NCI-H1436 treated with DMSO at 0.1 percent for 48 hours (cell line): ENCODE measurements around the gene HNRNPA3.
A peak's percentile ranks its signal among the peaks of the same experiment; 100 is the strongest.
"Not testable (repeated sequence)": the region's sequence is repeated elsewhere in the genome, so short reads cannot be mapped to it uniquely, and the experiment has no call there.

Experiments used
- DNase-seq: peaks from one replicate; lab custom pipeline; 2025; lab: John Stamatoyannopoulos, UW

HNRNPA3 gene

GRCh38 chr2:177234267-177234666 is 21.7 kb downstream of the HNRNPA3 start:
- no peak for DNase-seq

- no peak for DNase-seq
Measured at GRCh38 chr2:177235855-177236437, 23.4 kb downstream of the HNRNPA3 start.

GRCh38 chr2:177237932-177238331 is 25.3 kb downstream of the HNRNPA3 start:
- DNase-seq = no peak

- DNase-seq = no peak
Measured at GRCh38 chr2:177239053-177239452, 26.5 kb downstream of the HNRNPA3 start.

GRCh38 chr2:177239932-177240630 is 27.5 kb downstream of the HNRNPA3 start:
- peak; percentile 16 for DNase-seq

- DNase-seq = no peak
Measured at GRCh38 chr2:177241711-177242120, 29.1 kb downstream of the HNRNPA3 start.

- DNase-seq = peak; percentile 17
Measured at GRCh38 chr2:177242121-177242987, 29.8 kb downstream of the HNRNPA3 start.

- no peak for DNase-seq
Measured at GRCh38 chr2:177243073-177243472, 30.5 kb downstream of the HNRNPA3 start.

- DNase-seq = no peak
Measured at GRCh38 chr2:177243476-177243875, 30.9 kb downstream of the HNRNPA3 start.

GRCh38 chr2:177244244-177244771 is 31.7 kb downstream of the HNRNPA3 start:
- no peak for DNase-seq

- no peak for DNase-seq
Measured at GRCh38 chr2:177245010-177245422, 32.4 kb downstream of the HNRNPA3 start.

GRCh38 chr2:177246000-177246399 is 33.4 kb downstream of the HNRNPA3 start:
- DNase-seq = no peak

- DNase-seq = not testable (repeated sequence)
Measured at GRCh38 chr2:177246523-177247030, 34.0 kb downstream of the HNRNPA3 start.

GRCh38 chr2:177247693-177248262 is 35.2 kb downstream of the HNRNPA3 start:
- no peak for DNase-seq

GRCh38 chr2:177249038-177249437 is 36.4 kb downstream of the HNRNPA3 start:
- no peak for DNase-seq

GRCh38 chr2:177250461-177250860 is 37.9 kb downstream of the HNRNPA3 start:
- DNase-seq = no peak

GRCh38 chr2:177251165-177251542 is 38.6 kb downstream of the HNRNPA3 start:
- DNase-seq = no peak

- no peak for DNase-seq
Measured at GRCh38 chr2:177252808-177253531, 40.4 kb downstream of the HNRNPA3 start.

- no peak for DNase-seq
Measured at GRCh38 chr2:177253704-177254103, 41.1 kb downstream of the HNRNPA3 start.

GRCh38 chr2:177254433-177255226 is 42.0 kb downstream of the HNRNPA3 start:
- no peak for DNase-seq

- DNase-seq = no peak
Measured at GRCh38 chr2:177255227-177255601, 42.6 kb downstream of the HNRNPA3 start.
